HG03460 (cell line): ENCODE results near the gene PACRG.

Source experiments
- ATAC-seq: cut with Tn5 transposase; IDR thresholded peaks from one replicate; pipeline ENCODE4 v1.9.1; 2021; ENCODE audit not compliant: unreplicated experiment

Gene PACRG

GRCh38 chr6:163191704-163192537, 464.1 kb downstream of the PACRG start:
- ATAC-seq: no peak

- no peak for ATAC-seq
These were observed 464.8 kb downstream of the PACRG start for GRCh38 chr6:163192591-163192990.

GRCh38 chr6:163193326-163193725, 465.6 kb downstream of the PACRG start:
- ATAC-seq: no peak

- ATAC-seq: no peak
These were observed 468.2 kb downstream of the PACRG start for GRCh38 chr6:163195721-163196691.

- ATAC-seq: no peak
These were observed 470.1 kb downstream of the PACRG start for GRCh38 chr6:163197839-163198238.

GRCh38 chr6:163198396-163198795, 470.6 kb downstream of the PACRG start:
- no peak for ATAC-seq

- no peak for ATAC-seq
These were observed 471.6 kb downstream of the PACRG start for GRCh38 chr6:163199371-163199770.

- ATAC-seq: no peak
These were observed 472.5 kb downstream of the PACRG start for GRCh38 chr6:163200289-163200688.

- ATAC-seq: no peak
These were observed 472.9 kb downstream of the PACRG start for GRCh38 chr6:163200694-163201093.

GRCh38 chr6:163201855-163202254, 474.1 kb downstream of the PACRG start:
- ATAC-seq: no peak

- ATAC-seq: no peak
These were observed 478.4 kb downstream of the PACRG start for GRCh38 chr6:163206196-163206595.

- ATAC-seq: no peak
These were observed 479.9 kb downstream of the PACRG start for GRCh38 chr6:163207431-163208383.

GRCh38 chr6:163209005-163209404, 481.2 kb downstream of the PACRG start:
- ATAC-seq: no peak

GRCh38 chr6:163212123-163212522, 484.3 kb downstream of the PACRG start:
- ATAC-seq: no peak

- no peak for ATAC-seq
These were observed 486.5 kb downstream of the PACRG start for GRCh38 chr6:163214259-163214658.

GRCh38 chr6:163218361-163218894, 490.7 kb downstream of the PACRG start:
- ATAC-seq: no peak

- ATAC-seq: no peak
These were observed 498.5 kb downstream of the PACRG start for GRCh38 chr6:163226181-163226835.

GRCh38 chr6:163226836-163227485, 499.2 kb downstream of the PACRG start:
- no peak for ATAC-seq

GRCh38 chr6:163228041-163228440, 500.3 kb downstream of the PACRG start:
- ATAC-seq: no peak
